Sigmoid colon (tissue), 7 donors: ENCODE measurements around the gene CRLF1. TPM values are rescaled to one million over a fixed set of nuclear protein-coding genes. Genes with fewer than 3 reads are reported as not detected.

Experiments
- DNase-seq: peaks from one replicate; pipeline ENCODE4 v3.0.0-alpha.2; 2019
- H3K27ac ChIP-seq, 4 donors: fragments of 200-600 bp; sonication (generic); one replicate each; pipeline ENCODE4 v1.5.1; 2016 to 2019; ENCODE audit warnings: mild to moderate bottlenecking in 1 of 4
- H3K27me3 ChIP-seq, 3 donors: fragments of 200-600 bp; sonication (generic); one replicate each; pipeline ENCODE4 v1.5.1; 2019; ENCODE audit warnings: mild to moderate bottlenecking in 1 of 3
- H3K36me3 ChIP-seq, 4 donors: fragments of 200-600 bp; sonication (generic); one replicate each; pipeline ENCODE4 v1.5.1; 2016 to 2019
- H3K4me1 ChIP-seq, 4 donors: fragments of 200-600 bp; sonication (generic); one replicate each; pipeline ENCODE4 v1.5.1; 2017 to 2019
- H3K4me3 ChIP-seq, 4 donors: fragments of 200-600 bp; sonication (generic); one replicate each; pipeline ENCODE4 v1.5.1; 2017 to 2019; ENCODE audit warnings: mild to moderate bottlenecking in 2 of 4, moderate library complexity in 1 of 4
- H3K9me3 ChIP-seq, 4 donors: fragments of 200-600 bp in 3 of 4; sonication (generic) in 3 of 4; one replicate each; pipeline versions ENCODE4 v1.5.1 to v1.6.1; 2013 to 2019
- CTCF ChIP-seq, 4 experiments: fragments of 450-650 bp in 3 of 4; fragments of 200-600 bp in 1 of 4; IDR thresholded peaks; one replicate each; pipeline ENCODE4 v1.5.1; 2016 to 2019; ENCODE audit warnings: antibody characterized with exemption in 4 of 4, mild to moderate bottlenecking in 3 of 4, moderate library complexity in 2 of 4
- EP300 ChIP-seq, 4 donors: sonication (generic); formaldehyde crosslinking; IDR thresholded peaks; one replicate each; pipeline ENCODE4 v1.6.1; 2017; ENCODE audit warnings: antibody characterized with exemption in 4 of 4
- POLR2A ChIP-seq, 2 donors: fragments of 450-650 bp; IDR thresholded peaks; one replicate each; pipeline ENCODE4 v1.6.1; 2016; ENCODE audit warnings: antibody characterized with exemption in 2 of 2, mild to moderate bottlenecking in 2 of 2, moderate library complexity in 2 of 2
- POLR2AphosphoS5 ChIP-seq, 4 donors: sonication (generic); formaldehyde crosslinking; IDR thresholded peaks; one replicate each; pipeline ENCODE4 v1.6.1; 2017; ENCODE audit warnings: antibody characterized with exemption in 4 of 4
- WGBS, 2 donors: extraction: QIAGEN DNeasy Blood & Tissue Kit; methylation state at CpG; one replicate each; pipeline ENCODE4 v1.1.7; 2013; 5-methylcytosine and 5-hydroxymethylcytosine counted together
- intact Hi-C: fragments of 100-400 bp; cut with DNase I; formaldehyde crosslinking; loops from one replicate; pipeline ENCODE4 v1.15.1; 2023
- polyA plus RNA-seq, 3 donors: library from polyadenylated mRNA; stranded (reverse); fragments of 200-250 nt; gene quantifications; one replicate each; pipeline ENCODE4 v1.2.3, GENCODE V29; 2013
- total RNA-seq, 4 donors: library from RNA; depleted of rRNA; stranded (reverse); fragments of >200 nt; gene quantifications; one replicate each; pipeline ENCODE4 v1.1.0, GENCODE V29; 2016
- donor health status: healthy with polysubstance abuse.
- donor health status: Bipolar disorder and iron deficiency.
- donor health status: healthy.

CRLF1 gene
- total and polyA plus RNA-seq, 7 donors: 0.60 to 28.8 (median 6.1) TPM; not detected in 1

DNA sequence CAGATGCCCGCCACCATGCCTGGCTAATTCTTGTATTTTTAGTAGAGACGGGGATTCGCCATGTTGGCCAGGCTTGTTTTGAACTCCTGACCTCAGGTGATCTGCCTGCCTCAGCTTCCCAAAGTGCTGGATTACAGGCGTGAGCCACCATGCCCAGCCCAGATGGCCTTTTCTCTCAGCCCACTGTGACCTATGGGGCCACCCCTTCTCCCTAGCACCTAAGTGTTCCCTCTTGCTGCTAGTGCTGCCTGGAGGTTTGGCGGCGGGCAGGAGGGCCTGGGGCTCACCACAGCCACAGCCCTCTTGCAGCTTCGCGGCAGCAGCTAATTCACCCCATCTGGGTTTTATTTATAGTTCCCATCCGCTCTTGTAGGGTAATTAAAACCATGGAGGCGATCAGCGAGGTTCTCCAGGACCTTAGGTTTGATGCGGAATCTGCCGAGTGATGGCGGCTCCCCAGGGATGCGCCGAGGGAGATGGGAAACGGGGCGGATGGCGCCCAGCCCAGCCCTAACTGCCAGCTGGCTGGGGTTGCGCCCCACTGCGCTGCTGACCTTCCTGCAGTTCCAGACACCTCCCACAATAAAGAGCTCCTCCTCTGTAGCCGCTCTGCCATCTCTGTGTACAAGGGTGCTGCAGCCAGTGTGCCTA is 14.7 kb downstream of the CRLF1 start:
- Histone ChIP-seq H3K27me3 (peaks cover 0 to 15% (median under 1%) of the 10 kb centered on the region in 3 donors), H3K4me3 (no peak overlapping the region), H3K9me3 (no peaks in the 10 kb centered on the region), H3K36me3 (peaks cover 0 to 9% (median 4%) of the 10 kb centered on the region in 4 donors), H3K27ac (no peak overlapping the region), H3K4me1 (peaks cover 0 to 49% (median 42%) of the 10 kb centered on the region in 4 donors)
- TF ChIP-seq EP300 (IDR thresholded peaks at IDR 0.05) (no peak), POLR2AphosphoS5 (IDR thresholded peaks at IDR 0.05) (no peak), CTCF (IDR thresholded peaks at IDR 0.05) (no peak), POLR2A (IDR thresholded peaks at IDR 0.05) (no peak)
- intact Hi-C loops: no loop called here
- no peak for DNase-seq
- 95% methylated on average over 22 of the region's 22 CpGs for WGBS, 2 donors

DNA sequence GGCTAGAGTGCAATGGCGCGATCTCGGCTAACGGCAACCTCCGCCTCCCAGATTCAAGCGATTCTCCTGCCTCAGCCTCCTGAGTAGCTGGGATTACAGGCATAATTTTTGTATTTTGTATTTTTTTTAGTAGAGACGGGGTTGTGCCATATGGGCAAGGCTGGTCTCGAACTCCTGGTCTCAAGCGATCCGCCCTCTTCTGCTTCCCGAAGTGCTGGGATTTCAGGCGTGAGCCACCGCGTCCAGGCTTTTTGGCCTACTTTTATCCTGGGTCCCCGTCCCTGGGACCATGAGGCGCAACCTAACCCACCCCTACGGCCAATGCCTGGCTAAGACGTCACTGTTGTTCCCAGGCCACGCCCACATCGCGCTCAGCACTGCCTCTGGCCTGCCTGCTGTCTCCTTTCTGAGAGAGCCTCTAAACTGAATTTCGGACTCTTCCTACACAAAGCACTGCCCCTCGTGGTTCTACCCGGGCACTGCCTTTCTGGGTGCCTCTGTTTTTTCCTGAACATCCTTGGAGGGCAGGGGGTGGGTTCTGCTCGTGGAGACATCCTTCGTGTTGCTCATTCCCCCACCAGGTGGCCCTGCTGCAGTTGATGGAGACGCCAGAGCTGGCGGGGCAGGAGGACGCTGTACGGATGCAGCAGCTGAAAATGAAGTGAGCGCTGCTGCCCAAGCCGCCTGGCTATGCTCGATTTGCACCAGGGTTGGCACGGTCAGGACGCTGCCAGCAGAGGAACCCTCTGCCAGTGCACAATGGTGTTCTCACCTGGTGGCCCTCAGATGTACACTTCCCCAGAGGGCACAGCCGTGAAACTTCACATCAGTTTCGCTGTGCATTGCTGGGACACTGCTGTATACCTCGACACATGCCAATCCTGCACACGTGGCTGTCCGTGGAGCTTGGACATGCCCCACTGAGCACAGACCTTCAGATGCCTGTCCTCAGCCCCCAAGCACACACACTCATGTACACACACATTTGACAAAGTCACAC is 16.0 kb downstream of the CRLF1 start:
- H3K4me3 ChIP-seq: peak overlapping the region in 1 of 4 donors; percentile 78
- H3K9me3 ChIP-seq: no peaks in the 10 kb centered on the region
- peak overlapping the region; percentile 86 to 93 (median 90) for H3K27ac ChIP-seq
- peak; percentile 81 for DNase-seq
- H3K36me3 ChIP-seq: peaks cover 0 to 9% (median 4%) of the 10 kb centered on the region in 4 donors
- intact Hi-C loops: no loop called here
- TF ChIP-seq EP300 (IDR thresholded peaks at IDR 0.05): no peak
- peak in 1 of 4 experiments; percentile 39 for TF ChIP-seq CTCF (IDR thresholded peaks at IDR 0.05)
- WGBS, 2 donors: 84 to 92% methylated on average over 40 of the region's 40 CpGs
- peaks cover 0 to 49% (median 42%) of the 10 kb centered on the region in 4 donors for H3K4me1 ChIP-seq
- peaks cover 0 to 3% (median 0%) of the 10 kb centered on the region in 3 donors for H3K27me3 ChIP-seq

GRCh38 chr19:18589380-18590272 is 17.0 kb downstream of the CRLF1 start:
- Histone ChIP-seq H3K27ac (peak overlapping the region; percentile 86 to 93 (median 90)), H3K27me3 (no peaks in the 10 kb centered on the region), H3K36me3 (peaks cover 0 to 9% (median 4%) of the 10 kb centered on the region in 4 donors), H3K4me3 (peak overlapping the region; percentile 78 to 93 (median 85)), H3K9me3 (no peaks in the 10 kb centered on the region), H3K4me1 (peaks cover 0 to 41% (median 33%) of the 10 kb centered on the region in 4 donors)
- intact Hi-C loops: loop anchor here (5.0 kb wide), 3 partner anchors 93 to 243 kb away; partner anchors contain the start of genes CRTC1 and UPF1
- peak; percentile 85 for DNase-seq
- no peak for TF ChIP-seq POLR2AphosphoS5 (IDR thresholded peaks at IDR 0.05)
- peak in 2 of 4 experiments; percentile 30 for TF ChIP-seq CTCF (IDR thresholded peaks at IDR 0.05)
- 16 to 26% methylated on average over 52 of the region's 52 CpGs for WGBS, 2 donors
